Activated T-cell treated with anti-CD3 and anti-CD28 coated beads, Interleukin-2, amount 50 U/mL, for 4 hours (primary cell): ENCODE data around the gene HCAR1. TPM values are rescaled to one million over a fixed set of nuclear protein-coding genes. Genes with fewer than 3 reads are reported as not detected.
"Not testable (repeated sequence)": the region's sequence is repeated elsewhere in the genome, so short reads cannot be mapped to it uniquely, and the experiment has no call there.

Experiments
- ATAC-seq, 2 donors: fragments of 200-7000 bp; cut with Tn5 transposase; one replicate each; pipeline ENCODE4 v1.10.0; 2021
- DNase-seq: peaks from one replicate; pipeline ENCODE4 v3.0.0-alpha.2; 2020
- H3K27me3 Mint-ChIP-seq: one replicate; pipeline ENCODE4 v1.8.0; 2021; ENCODE audit warnings: low read depth, mixed read lengths
- H3K36me3 Mint-ChIP-seq: one replicate; pipeline ENCODE4 v1.8.0; 2022; ENCODE audit warnings: mixed read lengths; ENCODE audit not compliant: insufficient read depth
- H3K4me1 Mint-ChIP-seq: one replicate; pipeline ENCODE4 v1.8.0; 2021; ENCODE audit warnings: low read depth, mixed read lengths
- H3K4me3 Mint-ChIP-seq: one replicate; pipeline ENCODE4 v1.8.0; 2021; ENCODE audit warnings: mild to moderate bottlenecking, moderate library complexity, mixed read lengths
- H3K9me3 Mint-ChIP-seq: one replicate; pipeline ENCODE4 v1.8.0; 2021; ENCODE audit warnings: mixed read lengths
- total RNA-seq, 3 donors: library from RNA; stranded (reverse); gene quantifications; one replicate each; pipeline ENCODE4 v1.2.1, GENCODE V29; 2021

HCAR1 gene, protein sequence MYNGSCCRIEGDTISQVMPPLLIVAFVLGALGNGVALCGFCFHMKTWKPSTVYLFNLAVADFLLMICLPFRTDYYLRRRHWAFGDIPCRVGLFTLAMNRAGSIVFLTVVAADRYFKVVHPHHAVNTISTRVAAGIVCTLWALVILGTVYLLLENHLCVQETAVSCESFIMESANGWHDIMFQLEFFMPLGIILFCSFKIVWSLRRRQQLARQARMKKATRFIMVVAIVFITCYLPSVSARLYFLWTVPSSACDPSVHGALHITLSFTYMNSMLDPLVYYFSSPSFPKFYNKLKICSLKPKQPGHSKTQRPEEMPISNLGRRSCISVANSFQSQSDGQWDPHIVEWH
- total RNA-seq, result under 1 TPM; 0.24 to 0.61 (median 0.40) TPM

DNA sequence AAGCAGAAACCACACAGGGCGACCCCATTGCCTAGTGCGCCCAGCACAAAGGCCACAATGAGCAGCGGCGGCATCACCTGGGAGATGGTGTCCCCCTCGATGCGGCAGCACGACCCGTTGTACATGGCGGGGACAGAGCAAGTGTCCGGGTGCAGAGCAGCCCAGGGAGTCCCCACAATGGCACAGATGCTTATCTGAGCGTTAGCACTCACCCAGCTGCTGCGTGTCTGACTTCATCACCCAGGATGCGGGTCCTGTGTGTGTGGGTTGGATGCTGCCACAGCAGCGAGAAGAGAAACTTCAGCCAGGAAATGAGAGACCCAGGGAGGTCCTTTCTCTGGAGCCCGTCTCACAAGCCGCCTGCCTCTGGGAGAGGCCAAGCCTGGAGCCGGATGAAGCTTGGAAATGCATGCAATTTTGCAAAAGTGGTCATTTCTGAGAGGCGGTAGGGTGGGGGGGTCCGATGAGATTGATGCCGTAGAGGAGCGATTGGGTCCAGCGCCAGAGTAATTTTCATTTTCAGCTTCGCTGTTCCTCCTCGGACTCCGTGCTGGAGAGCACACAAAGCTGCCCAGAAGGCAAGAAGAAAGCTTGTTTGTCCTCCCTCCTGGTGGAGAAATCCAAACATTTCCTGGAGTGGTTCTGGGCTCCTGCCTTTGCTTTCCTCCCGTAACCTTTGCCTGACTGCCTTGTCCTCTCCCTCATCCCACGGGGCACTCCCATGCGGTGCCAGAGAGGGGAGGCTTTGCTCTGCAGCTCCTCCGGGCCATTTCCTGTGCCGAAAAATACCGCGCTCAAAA, at the start of gene HCAR1:
TSS of gene HCAR1 (minus strand) at position 630 of the 800 bp plus-strand sequence. CDS start at position 125, 505 bp downstream.
- H3K36me3 Mint-ChIP-seq, result no peaks in the 10 kb centered on the region
- H3K4me3 Mint-ChIP-seq, result peak within 1 kb of the TSS; percentile 58
- DNase-seq, result peak; percentile 30
- ATAC-seq, result peak; percentile 67 to 75
- peaks cover 62% of the 10 kb centered on the region for H3K4me1 Mint-ChIP-seq
- H3K9me3 Mint-ChIP-seq, result no peaks in the 10 kb centered on the region
- H3K27me3 Mint-ChIP-seq, result no peaks in the 10 kb centered on the region

DNA sequence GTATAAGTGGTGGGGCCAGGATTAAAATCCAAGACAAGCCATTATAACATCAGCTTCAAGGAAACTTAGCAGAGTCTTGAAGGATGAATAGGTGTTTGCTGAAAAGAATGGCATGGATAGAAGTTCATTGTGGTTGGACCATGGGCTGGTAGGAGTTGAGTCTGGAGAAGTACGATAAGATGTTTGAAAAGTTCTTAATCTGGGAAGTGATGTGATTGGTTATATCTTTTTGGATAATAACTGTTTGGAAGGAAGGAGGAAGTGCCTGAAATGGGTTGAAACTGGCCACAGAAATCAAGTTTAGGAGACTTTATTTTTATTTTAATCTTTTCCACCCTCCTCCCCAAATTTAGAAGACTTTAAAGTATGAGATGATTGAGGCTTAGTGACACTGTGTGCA, 26.9 kb upstream of the HCAR1 start:
- DNase-seq (no peak), ATAC-seq (no peak)
- peaks cover 52% of the 10 kb centered on the region for H3K4me1 Mint-ChIP-seq
- H3K27me3 Mint-ChIP-seq, result no peaks in the 10 kb centered on the region
- H3K4me3 Mint-ChIP-seq, result no peak overlapping the region
- peaks cover 47% of the 10 kb centered on the region for H3K36me3 Mint-ChIP-seq
- no peaks in the 10 kb centered on the region for H3K9me3 Mint-ChIP-seq

DNA sequence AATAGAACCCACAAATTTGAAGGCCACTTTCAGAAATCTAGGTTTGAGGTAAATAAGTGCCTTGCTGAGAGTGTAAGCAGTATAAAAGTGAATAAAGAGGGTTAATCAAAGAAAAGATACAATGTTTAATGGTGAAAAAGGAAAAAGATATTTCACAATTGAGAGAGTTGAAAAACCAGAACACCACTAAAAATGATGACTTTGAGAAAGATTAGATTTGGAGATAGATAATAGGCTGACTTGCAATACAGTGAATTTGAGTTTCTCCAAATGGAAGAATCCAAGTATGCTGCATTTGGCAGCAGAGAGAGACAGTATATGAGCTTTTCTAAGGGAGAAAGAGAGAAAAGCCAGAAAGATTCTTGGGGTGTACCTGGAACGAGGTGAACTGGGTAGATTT, 24.1 kb upstream of the HCAR1 start:
- Mint-ChIP-seq H3K9me3 (no peaks in the 10 kb centered on the region), H3K36me3 (peaks cover 40% of the 10 kb centered on the region), H3K4me3 (no peak overlapping the region), H3K27me3 (no peaks in the 10 kb centered on the region), H3K4me1 (peaks cover 57% of the 10 kb centered on the region)
- DNase-seq, result no peak
- ATAC-seq, result no peak

DNA sequence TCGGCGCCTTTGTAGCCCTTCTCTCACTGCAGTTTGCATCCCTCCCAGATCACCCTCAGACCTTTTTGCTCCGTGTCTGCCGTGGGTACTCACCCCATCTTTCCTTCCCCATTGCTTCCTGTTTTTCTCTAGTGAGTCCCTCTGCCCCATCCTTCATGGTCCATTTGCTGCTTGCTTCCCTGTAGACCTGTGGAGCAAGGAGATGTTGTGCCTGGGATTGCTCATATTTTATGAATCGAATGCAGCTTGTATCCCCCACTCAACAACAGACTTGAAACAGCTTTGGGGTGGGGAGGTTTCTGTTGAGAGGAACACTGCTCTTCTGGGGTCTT, 22.6 kb upstream of the HCAR1 start:
- DNase-seq (no peak), ATAC-seq (no peak)
- Mint-ChIP-seq H3K4me1 (peaks cover 54% of the 10 kb centered on the region), H3K36me3 (peaks cover 36% of the 10 kb centered on the region), H3K4me3 (peak overlapping the region; percentile 95), H3K9me3 (no peaks in the 10 kb centered on the region), H3K27me3 (no peaks in the 10 kb centered on the region)

DNA sequence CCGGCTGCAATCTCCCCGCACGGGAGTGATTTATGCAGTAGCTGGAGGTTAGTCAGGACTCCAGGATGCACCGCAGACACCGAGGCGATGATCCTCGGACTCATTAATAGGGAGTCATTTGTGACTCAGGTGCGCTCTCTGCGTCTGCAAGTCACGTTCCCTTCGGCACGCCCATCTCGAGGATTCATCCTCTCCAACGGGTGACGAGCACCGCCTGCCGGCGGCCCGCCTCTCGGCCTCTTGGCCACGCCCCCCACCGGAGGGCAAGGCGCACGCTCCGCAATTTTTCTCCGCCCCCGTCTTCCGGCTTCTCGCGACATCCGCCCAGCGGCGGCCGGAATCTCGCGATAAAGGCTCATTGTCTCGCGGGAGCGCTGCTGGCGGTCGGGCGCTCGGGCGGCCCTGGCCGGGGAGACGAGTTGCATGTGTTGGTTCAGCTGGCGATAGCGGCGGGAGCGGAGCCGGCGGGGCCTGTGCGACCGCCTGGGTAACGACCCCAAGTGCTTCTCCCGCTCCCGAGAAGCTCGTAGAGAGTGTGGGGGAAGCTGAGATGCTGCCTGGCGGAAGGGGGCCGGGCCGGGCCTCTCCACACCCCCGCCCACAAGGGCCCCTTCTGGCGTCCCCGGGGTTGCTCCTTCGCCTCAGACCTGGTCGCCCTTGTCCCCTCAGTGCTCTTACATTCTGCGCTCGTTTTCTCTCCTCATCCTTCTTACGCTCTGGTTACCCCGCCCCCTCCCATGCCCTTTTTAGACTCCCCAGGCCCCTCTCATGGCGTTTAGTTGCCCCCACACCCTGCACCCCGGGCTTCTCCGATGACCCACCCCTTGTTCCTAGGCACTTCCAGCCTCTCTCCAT, 22.0 kb upstream of the HCAR1 start, which contains the start of gene DENR:
TSS of gene DENR (plus strand) at position 361 of the 855 bp plus-strand sequence. CDS start 878 bp downstream, outside the sequence.
- Mint-ChIP-seq H3K27me3 (no peaks in the 10 kb centered on the region), H3K4me1 (peaks cover 54% of the 10 kb centered on the region)
- peak; percentile 93 to 95 for ATAC-seq

DNA sequence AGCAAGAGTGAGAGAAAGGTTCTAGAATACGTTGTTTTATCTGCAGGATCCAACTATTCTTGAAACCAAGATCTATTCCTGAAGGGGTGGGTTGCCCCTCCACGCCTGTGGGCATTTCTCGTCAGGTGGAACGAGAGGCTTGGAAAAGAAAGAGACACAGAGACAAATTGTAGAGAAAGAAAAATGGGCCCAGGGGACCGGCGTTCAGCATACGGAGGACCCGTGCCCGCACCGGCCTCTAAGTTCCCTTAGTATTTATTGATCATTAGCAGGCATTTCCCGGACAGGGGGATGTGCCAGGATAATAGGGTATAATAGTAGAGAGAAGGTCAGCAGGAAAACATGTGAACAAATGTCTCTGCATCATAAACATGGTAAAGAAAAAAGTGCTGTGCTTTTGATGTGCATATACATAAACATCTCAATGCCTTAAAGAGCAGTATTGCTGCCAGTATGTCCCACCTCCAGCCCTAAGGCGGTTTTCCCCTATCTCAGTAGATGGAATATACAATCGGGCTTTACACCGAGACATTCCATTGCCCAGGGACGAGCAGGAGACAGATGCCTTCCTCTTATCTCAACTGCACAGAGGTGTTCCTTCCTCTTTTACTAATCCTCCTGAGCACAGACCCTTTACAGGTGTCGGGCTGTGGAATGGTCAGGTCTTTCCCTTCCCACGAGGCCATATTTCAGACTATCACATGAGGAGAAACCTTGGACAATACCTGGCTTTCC, 20.3 kb upstream of the HCAR1 start:
- not testable (repeated sequence) for ATAC-seq, H3K27me3 Mint-ChIP-seq, DNase-seq, H3K9me3 Mint-ChIP-seq
- Mint-ChIP-seq H3K4me1 (peaks cover 37% of the 10 kb centered on the region), H3K36me3 (peaks cover 18% of the 10 kb centered on the region), H3K4me3 (peak overlapping the region; percentile 95)

More for the DNA sequence above, 22.0 kb upstream of the HCAR1 start, which contains the start of gene DENR:
- peak; percentile 100 for DNase-seq
- Mint-ChIP-seq H3K36me3 (peaks cover 33% of the 10 kb centered on the region), H3K4me3 (peak within 1 kb of the TSS; percentile 95), H3K9me3 (no peaks in the 10 kb centered on the region)

DNA sequence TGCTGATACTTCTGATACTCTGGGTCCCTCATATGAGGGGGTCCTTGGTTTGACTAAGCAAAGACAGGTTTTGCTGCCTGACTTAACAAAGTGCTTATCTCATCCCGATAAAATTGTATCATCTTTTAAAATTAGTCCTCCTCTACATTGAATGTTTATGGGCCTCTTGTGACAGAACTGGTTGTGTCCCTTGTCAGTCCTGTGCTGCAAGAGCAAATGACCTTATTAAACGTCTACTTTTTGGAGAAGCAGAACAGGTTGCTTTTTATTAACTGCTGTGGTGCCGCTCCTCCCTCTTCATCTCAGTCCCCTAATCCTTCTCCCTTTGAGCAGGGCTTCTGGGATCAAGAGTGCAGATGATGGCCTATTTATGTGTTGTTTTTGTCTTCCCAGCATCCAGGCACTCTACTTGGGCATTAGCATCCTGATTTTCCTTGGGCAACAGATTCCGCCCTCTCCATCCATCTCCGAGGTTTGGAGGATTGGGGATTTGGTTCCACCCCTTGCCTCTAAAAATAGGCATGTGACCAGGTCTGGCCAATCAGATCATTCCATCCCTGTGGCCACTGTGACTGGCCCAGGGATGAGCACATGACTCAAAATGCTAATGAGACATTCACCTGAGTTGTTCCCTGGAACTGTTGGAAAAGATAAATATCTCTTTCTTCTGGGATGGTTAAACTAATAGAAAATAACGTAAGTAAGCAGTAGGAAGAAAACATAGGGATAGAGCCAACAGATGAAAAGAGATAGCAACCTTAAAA, 19.1 kb upstream of the HCAR1 start:
- ATAC-seq, result no peak
- H3K36me3 Mint-ChIP-seq, result peaks cover 10% of the 10 kb centered on the region
- H3K27me3 Mint-ChIP-seq, result no peaks in the 10 kb centered on the region
- no peaks in the 10 kb centered on the region for H3K9me3 Mint-ChIP-seq
- no peak overlapping the region for H3K4me3 Mint-ChIP-seq
- no peak for DNase-seq
- H3K4me1 Mint-ChIP-seq, result peaks cover 28% of the 10 kb centered on the region

DNA sequence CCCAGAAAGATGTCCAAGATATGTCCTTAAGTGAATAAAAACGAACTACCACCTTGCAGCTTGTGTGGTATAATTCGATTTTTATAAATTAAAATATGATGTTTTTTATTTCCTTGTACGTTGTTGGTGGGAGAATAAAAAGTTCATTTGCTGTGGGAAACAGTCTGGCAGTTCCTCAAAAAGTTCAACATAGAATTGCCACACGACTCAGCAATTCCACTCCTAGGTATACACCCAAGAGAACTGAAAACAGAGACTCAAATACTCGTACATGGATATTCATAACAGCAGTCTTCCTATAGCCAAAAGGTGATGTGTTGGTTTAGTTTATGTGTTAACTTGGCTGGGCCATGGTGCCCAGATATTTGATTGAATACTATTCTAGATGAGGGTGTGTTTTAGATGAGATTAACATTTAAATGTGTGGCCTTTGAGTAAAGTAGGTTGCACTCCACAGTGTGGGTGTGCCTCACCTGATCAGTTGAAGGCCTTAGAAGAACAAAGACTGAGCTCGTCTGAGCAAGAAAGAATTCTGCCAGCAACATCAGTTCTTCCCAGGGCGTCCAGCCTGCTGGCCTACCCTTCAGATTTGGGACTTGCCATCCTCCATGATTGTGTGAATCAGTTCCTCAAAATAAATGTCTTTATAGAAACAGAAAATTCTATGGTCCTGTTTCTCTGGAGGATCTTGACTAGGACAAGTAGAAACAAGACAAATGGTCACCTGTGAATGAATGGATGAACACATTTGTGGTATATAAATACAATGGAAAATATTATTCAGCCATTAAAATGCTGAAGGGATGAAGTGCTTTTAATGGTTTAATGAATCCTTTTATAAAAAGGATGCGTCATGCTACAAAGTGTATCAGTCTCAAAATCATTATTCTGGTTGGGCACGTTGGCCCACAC, 16.8 kb upstream of the HCAR1 start:
- Mint-ChIP-seq H3K27me3 (no peaks in the 10 kb centered on the region), H3K9me3 (no peaks in the 10 kb centered on the region), H3K36me3 (no peaks in the 10 kb centered on the region), H3K4me3 (no peak overlapping the region), H3K4me1 (peaks cover 10% of the 10 kb centered on the region)
- ATAC-seq (no peak), DNase-seq (no peak)

DNA sequence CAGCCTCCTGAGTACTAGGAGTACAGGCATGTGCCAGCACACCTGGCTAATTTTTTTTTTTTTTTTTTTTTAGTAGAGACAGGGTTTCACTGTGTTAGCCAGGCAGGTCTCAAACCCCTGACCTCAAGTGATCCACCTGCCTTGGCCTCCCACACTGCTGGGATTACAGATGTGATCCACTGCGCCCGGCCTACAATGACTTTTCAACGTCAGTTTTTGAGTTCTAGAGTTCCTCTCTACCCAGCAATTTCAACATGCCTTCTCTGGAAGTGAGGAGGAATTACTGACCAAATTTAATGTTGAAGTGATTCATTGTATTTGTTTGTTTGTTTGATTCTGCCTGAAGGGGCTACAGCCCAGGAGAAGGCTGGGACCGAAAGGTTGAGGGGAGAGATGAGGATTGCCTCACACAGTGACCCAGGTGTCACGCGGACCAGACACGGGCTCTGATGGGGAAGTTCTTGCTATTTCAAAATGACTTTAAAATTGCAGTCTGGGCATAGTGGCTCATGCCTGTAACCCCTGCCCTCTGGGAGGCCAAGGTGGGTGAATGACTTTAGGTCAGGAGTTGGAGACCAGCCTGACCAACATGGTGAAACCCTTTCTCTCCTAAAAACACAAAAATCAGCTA, 13.4 kb upstream of the HCAR1 start:
- DNase-seq, result no peak
- Mint-ChIP-seq H3K36me3 (no peaks in the 10 kb centered on the region), H3K27me3 (no peaks in the 10 kb centered on the region), H3K4me3 (no peak overlapping the region), H3K4me1 (no peaks in the 10 kb centered on the region), H3K9me3 (no peaks in the 10 kb centered on the region)
- no peak for ATAC-seq

DNA sequence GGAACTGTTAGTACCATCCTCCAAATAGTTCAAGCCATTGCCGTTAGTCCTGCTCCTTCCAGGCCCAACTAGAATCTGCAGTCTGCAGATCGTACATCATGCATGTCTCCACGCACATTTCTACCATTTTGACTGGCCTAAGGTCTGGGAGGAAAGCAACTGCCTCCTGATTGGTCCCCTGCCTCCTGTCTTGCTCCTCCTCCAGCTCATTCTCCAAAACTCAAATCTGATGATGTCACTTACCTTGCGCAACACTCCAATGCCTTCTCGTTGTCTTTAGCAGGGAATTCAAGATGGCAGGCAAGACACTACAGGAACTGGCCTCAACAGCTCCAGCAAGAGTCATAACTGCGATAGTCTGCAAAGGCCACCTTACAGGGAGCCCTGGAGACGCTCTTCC, 9.7 kb upstream of the HCAR1 start:
- Mint-ChIP-seq H3K4me1 (no peaks in the 10 kb centered on the region), H3K4me3 (no peak overlapping the region), H3K27me3 (no peaks in the 10 kb centered on the region), H3K36me3 (no peaks in the 10 kb centered on the region), H3K9me3 (no peaks in the 10 kb centered on the region)
- DNase-seq, result no peak
- no peak for ATAC-seq

DNA sequence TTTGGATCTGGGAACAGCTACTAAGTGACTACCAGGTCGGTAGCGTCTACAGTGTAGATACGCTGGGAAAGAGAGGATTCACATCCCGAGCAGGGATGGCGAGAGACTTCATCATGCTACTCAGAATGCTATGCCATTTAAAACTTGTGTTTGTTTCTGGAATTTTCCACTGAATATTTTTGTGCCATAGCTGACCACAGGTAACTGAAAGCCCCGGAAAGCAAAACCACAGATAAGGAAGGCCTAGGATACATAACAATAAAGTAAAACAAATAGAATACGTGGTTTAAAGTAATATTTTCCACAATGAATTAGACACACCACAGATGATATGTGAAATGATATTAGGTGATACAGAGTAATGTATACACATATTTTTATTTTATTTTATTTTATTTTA, 7.9 kb upstream of the HCAR1 start:
- Mint-ChIP-seq H3K9me3 (no peaks in the 10 kb centered on the region), H3K27me3 (no peaks in the 10 kb centered on the region)
- ATAC-seq, result no peak

DNA sequence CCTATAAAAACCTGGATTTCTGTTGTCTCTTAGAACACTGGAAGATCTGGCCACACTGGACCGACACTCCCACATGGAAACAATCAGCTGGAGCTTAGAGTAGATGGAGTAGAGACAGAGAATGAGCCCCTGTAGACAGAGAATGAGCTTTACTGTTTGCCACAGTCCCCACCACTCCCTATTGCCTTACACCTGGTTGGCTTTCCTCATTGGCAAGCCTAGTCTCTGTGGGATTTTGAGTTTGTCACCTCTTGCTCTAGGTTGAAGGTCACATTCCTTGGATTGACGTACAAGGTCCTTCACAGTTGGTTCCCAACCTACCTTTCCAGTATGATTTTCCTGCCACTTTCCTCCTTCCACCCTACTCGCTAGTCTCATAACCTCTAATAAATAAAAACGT, 2.0 kb upstream of the HCAR1 start:
- peak overlapping the region; percentile 3 for H3K4me3 Mint-ChIP-seq

More for the DNA sequence above, 7.9 kb upstream of the HCAR1 start:
- Mint-ChIP-seq H3K4me1 (peaks cover 7% of the 10 kb centered on the region), H3K36me3 (no peaks in the 10 kb centered on the region), H3K4me3 (no peak overlapping the region)
- no peak for DNase-seq

More for the DNA sequence above, 2.0 kb upstream of the HCAR1 start:
- H3K27me3 Mint-ChIP-seq, result no peaks in the 10 kb centered on the region
- DNase-seq (no peak), ATAC-seq (no peak)
- peaks cover 51% of the 10 kb centered on the region for H3K4me1 Mint-ChIP-seq
- H3K9me3 Mint-ChIP-seq, result no peaks in the 10 kb centered on the region
- H3K36me3 Mint-ChIP-seq, result no peaks in the 10 kb centered on the region
